AG10803 (cell line): ENCODE results near the gene HAPLN3.

Experiments used
- DNase-seq: peaks from one replicate; pipeline ENCODE4 v3.0.0; 2010; ENCODE audit warnings: low read depth
- H3K4me3 ChIP-seq: 2 replicates; pipeline ENCODE4 v1.5.1; 2011; ENCODE audit warnings: mild to moderate bottlenecking, low read length, control low read depth
- TF ChIP-seq, protein P1 (sequence below): conservative IDR thresholded peaks from 2 replicates; pipeline ENCODE4 v1.5.1; 2011; ENCODE audit warnings: mild to moderate bottlenecking, low read length, control low read depth, inconsistent platforms

The HAPLN3 gene

DNA sequence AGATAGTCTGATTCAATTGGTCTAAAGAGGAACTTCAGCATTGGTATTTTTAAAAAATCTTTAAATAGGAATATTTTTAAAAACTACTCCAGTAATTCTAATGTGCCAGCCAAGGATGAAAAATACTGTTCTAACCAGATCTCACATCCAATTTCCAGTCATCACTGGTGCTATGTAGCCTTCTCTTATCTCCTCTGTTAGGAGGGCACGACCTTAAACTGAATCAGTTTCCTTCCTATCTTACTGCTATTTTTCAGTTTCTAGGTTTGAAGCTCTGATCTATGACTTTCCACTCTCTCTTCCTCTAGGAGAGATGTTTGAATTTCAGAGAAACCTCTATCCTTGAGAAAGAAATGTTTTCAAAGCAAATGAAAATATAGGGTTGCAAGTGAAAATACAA, 31.9 kb downstream of the HAPLN3 start:
- TF ChIP-seq, protein P1, sequence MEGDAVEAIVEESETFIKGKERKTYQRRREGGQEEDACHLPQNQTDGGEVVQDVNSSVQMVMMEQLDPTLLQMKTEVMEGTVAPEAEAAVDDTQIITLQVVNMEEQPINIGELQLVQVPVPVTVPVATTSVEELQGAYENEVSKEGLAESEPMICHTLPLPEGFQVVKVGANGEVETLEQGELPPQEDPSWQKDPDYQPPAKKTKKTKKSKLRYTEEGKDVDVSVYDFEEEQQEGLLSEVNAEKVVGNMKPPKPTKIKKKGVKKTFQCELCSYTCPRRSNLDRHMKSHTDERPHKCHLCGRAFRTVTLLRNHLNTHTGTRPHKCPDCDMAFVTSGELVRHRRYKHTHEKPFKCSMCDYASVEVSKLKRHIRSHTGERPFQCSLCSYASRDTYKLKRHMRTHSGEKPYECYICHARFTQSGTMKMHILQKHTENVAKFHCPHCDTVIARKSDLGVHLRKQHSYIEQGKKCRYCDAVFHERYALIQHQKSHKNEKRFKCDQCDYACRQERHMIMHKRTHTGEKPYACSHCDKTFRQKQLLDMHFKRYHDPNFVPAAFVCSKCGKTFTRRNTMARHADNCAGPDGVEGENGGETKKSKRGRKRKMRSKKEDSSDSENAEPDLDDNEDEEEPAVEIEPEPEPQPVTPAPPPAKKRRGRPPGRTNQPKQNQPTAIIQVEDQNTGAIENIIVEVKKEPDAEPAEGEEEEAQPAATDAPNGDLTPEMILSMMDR, result no peak
- H3K4me3 ChIP-seq, result no peak overlapping the region
- DNase-seq, result no peak

DNA sequence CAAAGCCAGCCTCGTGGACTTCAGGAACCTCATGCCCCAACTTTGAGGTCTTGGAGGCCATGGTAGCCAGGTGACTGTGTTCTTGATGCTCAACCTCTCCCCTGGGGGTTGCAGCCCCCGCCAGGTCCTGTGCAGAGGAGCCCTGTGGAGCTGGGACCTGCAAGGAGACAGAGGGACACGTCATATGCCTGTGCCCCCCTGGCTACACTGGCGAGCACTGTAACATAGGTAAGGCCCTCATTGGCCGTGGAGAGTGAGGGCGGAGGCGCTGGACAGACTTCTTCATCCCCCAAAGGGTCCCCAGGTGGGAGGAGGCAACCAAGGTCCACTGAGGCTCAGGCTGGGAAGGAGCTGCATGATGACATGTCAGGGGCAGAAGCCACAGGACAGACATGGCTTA, 35.1 kb downstream of the HAPLN3 start:
- DNase-seq, result no peak
- H3K4me3 ChIP-seq, result no peak overlapping the region
- TF ChIP-seq, protein P1, result no peak

DNA sequence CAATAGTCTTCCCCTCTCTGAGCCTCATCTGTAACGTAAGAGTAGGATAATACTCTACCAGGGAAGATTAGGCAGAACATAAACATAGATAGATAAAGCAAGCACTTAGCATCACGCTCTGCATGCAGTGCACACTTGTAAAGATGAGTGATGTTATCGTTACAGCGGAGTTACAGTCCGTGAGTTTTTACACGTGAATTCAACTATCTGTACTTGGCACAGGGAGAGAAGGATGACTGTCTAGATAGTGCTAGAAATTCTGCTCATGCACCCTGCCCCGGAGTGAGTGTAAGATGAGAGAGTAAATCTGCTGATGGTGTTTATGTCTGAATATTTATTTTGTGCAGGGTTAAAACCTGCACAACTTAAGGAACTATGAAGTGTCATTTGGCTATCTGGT, 35.8 kb downstream of the HAPLN3 start:
- DNase-seq, result no peak

DNA sequence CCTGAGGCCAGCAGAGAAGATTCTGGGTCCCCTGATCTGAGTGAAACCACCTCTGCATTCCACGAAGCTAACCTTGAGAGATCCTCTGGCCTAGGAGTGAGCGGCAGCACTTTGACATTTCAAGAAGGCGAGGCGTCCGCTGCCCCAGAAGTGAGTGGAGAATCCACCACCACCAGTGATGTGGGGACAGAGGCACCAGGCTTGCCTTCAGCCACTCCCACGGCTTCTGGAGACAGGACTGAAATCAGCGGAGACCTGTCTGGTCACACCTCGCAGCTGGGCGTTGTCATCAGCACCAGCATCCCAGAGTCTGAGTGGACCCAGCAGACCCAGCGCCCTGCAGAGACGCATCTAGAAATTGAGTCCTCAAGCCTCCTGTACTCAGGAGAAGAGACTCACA, 36.4 kb downstream of the HAPLN3 start:
- TF ChIP-seq, protein P1, result no peak
- H3K4me3 ChIP-seq, result no peak overlapping the region
- DNase-seq, result no peak

More for the DNA sequence above, 35.8 kb downstream of the HAPLN3 start:
- TF ChIP-seq, protein P1, result no peak
- H3K4me3 ChIP-seq, result no peak overlapping the region

DNA sequence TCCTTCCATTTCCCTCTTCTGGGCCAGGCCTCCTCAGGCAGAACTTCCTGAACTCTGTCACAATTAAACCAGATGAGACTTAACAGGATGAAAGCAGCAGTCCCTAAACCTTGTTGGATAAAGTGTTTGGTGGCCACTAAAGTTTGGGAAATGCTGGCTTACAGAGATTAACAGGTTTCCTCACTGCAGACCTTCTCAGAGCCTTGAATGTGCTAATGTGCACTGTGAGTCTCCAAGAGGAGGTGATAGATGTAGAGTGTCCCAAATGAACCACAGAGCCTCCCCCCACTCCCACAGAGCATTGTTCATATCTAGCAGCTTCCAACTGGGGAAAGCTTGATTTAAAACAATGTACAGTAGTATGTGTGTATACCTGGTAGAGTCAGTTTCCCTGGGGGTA, 42.9 kb downstream of the HAPLN3 start:
- TF ChIP-seq, protein P1, result no peak
- no peak overlapping the region for H3K4me3 ChIP-seq
- DNase-seq, result no peak

DNA sequence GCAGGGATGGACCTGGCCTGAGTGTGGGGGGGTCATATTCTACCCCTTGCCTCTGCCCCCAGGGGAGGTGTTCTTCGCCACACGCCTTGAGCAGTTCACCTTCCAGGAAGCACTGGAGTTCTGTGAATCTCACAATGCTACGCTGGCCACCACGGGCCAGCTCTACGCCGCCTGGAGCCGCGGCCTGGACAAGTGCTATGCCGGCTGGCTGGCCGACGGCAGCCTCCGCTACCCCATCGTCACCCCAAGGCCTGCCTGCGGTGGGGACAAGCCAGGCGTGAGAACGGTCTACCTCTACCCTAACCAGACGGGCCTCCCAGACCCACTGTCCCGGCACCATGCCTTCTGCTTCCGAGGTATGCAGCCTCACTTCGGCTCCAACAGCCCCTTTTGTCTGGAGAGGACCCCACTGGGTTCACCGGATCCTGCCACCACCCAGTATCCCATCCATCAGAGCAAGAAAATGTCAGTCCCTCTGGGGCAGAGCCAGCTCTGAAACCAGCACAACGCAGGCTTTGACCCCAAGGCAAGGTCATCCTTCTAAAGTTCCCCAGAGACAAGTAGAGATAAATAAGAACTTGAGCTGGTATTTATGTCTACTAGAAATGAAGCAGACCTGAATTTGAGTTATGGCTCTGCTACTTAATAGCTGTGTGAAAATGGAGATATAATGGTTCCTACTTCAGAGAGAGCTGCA, 45.8 kb downstream of the HAPLN3 start:
- TF ChIP-seq, protein P1, result no peak
- H3K4me3 ChIP-seq, result no peak overlapping the region
- no peak for DNase-seq

DNA sequence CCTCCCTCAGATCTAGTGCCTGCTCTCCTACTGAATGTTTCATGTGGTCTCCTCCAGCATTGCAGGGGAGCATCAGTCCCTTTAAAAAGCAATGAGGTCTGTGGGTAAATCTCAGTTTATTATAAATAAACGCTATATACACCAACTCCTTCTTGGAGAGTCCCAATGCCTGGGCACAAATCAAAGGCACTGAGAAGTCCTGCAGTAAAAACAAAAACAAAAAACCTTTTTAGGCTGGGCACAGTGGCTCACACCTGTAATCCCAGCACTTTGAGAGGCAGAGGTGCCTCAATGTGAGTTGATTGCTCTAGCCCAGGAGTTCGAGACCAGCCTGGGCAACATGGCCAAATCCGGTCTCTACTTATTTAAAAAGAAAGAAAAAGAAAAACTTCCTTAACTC, 47.1 kb downstream of the HAPLN3 start:
- TF ChIP-seq, protein P1, result no peak
- DNase-seq, result no peak
- no peak overlapping the region for H3K4me3 ChIP-seq
